ENCODE results near the gene EFEMP2.
"Not testable (repeated sequence)": the region's sequence is repeated elsewhere in the genome, so short reads cannot be mapped to it uniquely, and the experiment has no call there.

The EFEMP2 gene

GRCh38 chr11:65896034-65896999 lies 23.7 kb upstream of the EFEMP2 start:
- H3K4me3 ChIP-seq (ENCODE audit: control insufficient read depth, low read depth, low read length), result peak overlapping the region; percentile 92
- DNase-seq (ENCODE audit: low read depth), result no peak
- TF ChIP-seq CTCF (conservative IDR thresholded peaks at IDR 0.05; ENCODE audit: control insufficient read depth, insufficient read depth, low read depth, low read length), result no peak

DNA sequence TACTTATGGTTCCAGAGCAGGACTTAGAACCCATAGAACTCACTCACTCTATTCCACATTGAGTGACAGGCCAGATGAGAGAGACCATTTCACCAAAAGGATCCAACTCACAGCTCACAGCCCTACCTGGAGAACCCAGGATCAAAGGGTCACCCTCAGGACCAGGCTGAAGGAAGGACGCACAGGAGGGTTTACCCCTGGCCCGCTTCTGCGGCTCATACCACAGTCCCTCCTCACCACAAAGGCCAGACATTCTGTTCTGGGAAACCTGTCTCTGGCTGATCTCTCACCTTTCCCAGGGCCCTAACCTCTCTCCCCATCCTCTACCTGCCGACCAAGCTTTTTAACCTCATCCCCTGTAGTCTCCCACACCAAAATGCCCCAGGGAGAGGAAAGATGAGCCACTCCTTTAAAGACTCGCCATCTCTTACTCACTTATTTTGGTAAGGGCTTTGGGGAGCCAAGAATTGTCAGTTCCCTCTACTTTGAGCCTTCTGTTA lies 22.9 kb upstream of the EFEMP2 start:
- no peak for DNase-seq (ENCODE audit: low read depth)
- peak overlapping the region; percentile 92 for H3K4me3 ChIP-seq (ENCODE audit: control insufficient read depth, low read depth, low read length)
- TF ChIP-seq CTCF (conservative IDR thresholded peaks at IDR 0.05; ENCODE audit: control insufficient read depth, insufficient read depth, low read depth, low read length), result no peak

- H3K4me3 ChIP-seq (ENCODE audit: control insufficient read depth, low read depth, low read length), result peak overlapping the region; percentile 4
- no peak for DNase-seq (ENCODE audit: low read depth)
Measured at GRCh38 chr11:65894034-65894591, 21.5 kb upstream of the EFEMP2 start.

GRCh38 chr11:65892661-65893317 lies 20.2 kb upstream of the EFEMP2 start:
- no peak for TF ChIP-seq CTCF (conservative IDR thresholded peaks at IDR 0.05; ENCODE audit: control insufficient read depth, insufficient read depth, low read depth, low read length)
- H3K4me3 ChIP-seq (ENCODE audit: control insufficient read depth, low read depth, low read length), result peak overlapping the region; percentile 49
- DNase-seq (ENCODE audit: low read depth), result no peak

More at GRCh38 chr11:65894034-65894591, 21.5 kb upstream of the EFEMP2 start:
- TF ChIP-seq CTCF (conservative IDR thresholded peaks at IDR 0.05; ENCODE audit: control insufficient read depth, insufficient read depth, low read depth, low read length), result peak; percentile 4

DNA sequence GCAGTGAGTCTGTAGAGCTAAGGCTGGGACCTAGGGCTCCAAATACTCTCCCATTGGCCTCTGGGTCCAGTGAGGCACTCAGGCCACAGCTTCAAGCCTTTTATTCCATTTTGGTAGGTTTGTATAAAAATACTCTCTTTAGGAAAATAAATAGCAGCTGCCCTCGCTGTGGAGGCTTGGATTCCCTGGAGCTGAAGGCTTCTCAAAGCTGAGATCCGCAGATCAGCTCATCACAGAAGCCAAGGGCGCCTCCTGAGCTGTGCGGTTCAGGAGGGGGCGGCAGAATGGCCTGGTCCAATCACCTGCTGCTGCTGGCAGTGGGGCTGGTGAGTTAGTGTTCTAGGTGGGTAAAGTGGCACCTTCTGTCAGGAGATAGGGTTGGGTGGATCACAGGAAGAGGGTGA lies 19.5 kb upstream of the EFEMP2 start:
- H3K4me3 ChIP-seq (ENCODE audit: control insufficient read depth, low read depth, low read length), result peak overlapping the region; percentile 49
- not testable (repeated sequence) for DNase-seq (ENCODE audit: low read depth)

GRCh38 chr11:65891219-65892136 lies 18.9 kb upstream of the EFEMP2 start:
- peak; percentile 47 for DNase-seq (ENCODE audit: low read depth)
- H3K4me3 ChIP-seq (ENCODE audit: control insufficient read depth, low read depth, low read length), result peak overlapping the region; percentile 49
- peak; percentile 17 for TF ChIP-seq CTCF (conservative IDR thresholded peaks at IDR 0.05; ENCODE audit: control insufficient read depth, insufficient read depth, low read depth, low read length)
